ENCODE data around the gene SETDB1. TPM values are rescaled to one million over a fixed set of nuclear protein-coding genes. Genes with fewer than 3 reads are reported as not detected.

The SETDB1 gene
- total RNA-seq, result 19.8 and 34.5 TPM in 2 replicates

GRCh38 chr1:150926097-150926741 is at the start of gene SETDB1:
Gene SETDB1 (plus strand): TSS chr1:150926363. CDS start chr1:150927715, 1,352 bp downstream.

DNA sequence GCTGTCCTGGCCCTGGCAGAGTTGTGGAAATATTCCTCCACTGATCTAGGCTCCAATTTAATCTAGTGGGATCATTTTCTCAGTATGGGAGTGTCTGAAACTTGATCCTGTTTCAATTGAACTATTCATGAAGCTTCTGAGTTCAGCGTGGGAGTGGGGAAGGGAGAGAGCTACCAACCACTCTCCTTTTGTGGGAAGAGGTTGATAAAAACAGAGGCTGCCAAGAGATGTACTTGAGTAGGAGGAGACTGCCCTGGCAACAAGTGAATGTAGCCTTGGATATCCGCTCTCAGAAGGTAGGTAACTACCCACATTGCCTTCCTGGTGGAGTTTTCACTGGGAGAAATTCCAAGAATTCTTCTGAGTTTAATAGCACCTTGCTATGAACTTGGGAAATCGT is 39.1 kb upstream of the SETDB1 start, which contains the start of gene CTXND2:
Gene CTXND2 (plus strand): TSS at position 119 of the 400 bp plus-strand sequence. CDS start 25,179 bp downstream, outside the sequence.

GRCh38 chr1:150974580-150975478 is 48.7 kb downstream of the SETDB1 start, which contains the start of gene CERS2:
Gene CERS2 (minus strand): TSS chr1:150974835. CDS start chr1:150969090, 5,745 bp downstream.

DNA sequence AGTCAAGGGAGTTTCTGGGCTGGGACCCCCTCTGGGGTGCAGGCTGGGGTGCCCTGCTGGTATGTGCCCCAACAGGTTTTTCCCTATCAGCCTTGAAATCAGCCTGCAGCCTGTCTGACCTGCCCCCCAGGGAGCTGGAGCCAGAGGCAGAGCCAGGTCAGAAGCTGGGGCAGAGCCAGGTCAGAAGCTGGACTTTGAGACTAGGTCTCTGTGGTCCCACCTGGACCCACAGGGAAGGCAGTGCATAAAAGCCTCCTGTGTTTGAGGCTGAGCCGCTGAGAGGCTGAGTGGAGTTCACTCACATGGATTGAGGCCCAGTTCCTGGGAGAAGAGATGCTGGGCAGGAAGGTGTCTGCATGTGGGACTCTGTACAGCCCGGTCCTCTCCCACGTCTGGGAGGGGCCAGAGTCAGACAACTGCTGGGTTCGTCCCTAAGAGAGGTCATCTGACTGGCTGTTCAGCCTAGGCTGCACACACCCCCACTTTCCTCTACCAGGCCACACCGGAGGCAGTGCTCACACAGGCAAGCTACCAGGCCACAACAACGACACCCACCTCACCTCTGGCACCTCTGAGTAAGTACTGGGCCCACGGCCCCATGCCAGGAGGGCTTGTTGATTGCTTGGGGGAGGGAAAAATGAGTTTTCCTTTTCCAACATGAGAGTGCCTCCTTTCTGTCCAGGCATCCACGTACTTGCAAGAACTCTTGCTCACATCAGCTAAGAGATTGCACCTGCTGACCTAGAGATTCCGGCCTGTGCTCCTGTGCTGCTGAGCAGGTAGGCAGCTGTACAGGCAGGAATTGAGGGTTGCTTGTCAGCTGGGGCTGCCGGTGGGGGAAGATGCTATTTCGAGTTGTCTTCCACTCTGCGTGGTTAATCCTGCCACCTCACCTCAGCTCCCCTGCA is 55.9 kb downstream of the SETDB1 start, which contains the start of gene ANXA9:
Gene ANXA9 (plus strand): TSS at position 488 of the 908 bp plus-strand sequence. CDS start 814 bp downstream, outside the sequence.

GRCh38 chr1:151006327-151007052 is 80.3 kb downstream of the SETDB1 start, which contains the start of gene MINDY1:
Gene MINDY1 (minus strand): TSS chr1:151006902. CDS start chr1:151002617, 4,285 bp downstream.

GRCh38 chr1:151008244-151009205 is 82.4 kb downstream of the SETDB1 start, which contains the start of gene PRUNE1:
Gene PRUNE1 (plus strand): TSS chr1:151008449. CDS start chr1:151008633, 184 bp downstream.

Other genes with a start within 250 kb of the SETDB1 start
- gene GOLPH3L, start 229.2 kb upstream of the SETDB1 start, total RNA-seq, result 11.6 and 11.7 TPM in 2 replicates
- 1.1 and 1.2 TPM in 2 replicates for gene HORMAD1, start 205.5 kb upstream of the SETDB1 start, total RNA-seq
- gene CTSS, start 160.6 kb upstream of the SETDB1 start, total RNA-seq, result 1.7 and 19.0 TPM in 2 replicates
- gene CTSK, start 118.1 kb upstream of the SETDB1 start, total RNA-seq, result 1.3 and 1.7 TPM in 2 replicates
- 14.7 and 16.9 TPM in 2 replicates for gene ARNT, start 49.8 kb upstream of the SETDB1 start, total RNA-seq
- gene CTXND2, start 39.2 kb upstream of the SETDB1 start, total RNA-seq, result under 0.01 TPM in 1 of 2 replicates, not detected in the other
- gene CERS2, start 48.5 kb downstream of the SETDB1 start, total RNA-seq, result 91.1 and 114 TPM in 2 replicates
- not detected in 2 replicates for gene ANXA9, start 55.9 kb downstream of the SETDB1 start, total RNA-seq
- gene MINDY1, start 80.5 kb downstream of the SETDB1 start, total RNA-seq, result 9.6 and 11.6 TPM in 2 replicates
- 7.5 and 10.4 TPM in 2 replicates for gene PRUNE1, start 82.1 kb downstream of the SETDB1 start, total RNA-seq
- gene BNIPL, start 110.2 kb downstream of the SETDB1 start, total RNA-seq, result 2.4 and 5.5 TPM in 2 replicates
- gene C1orf56, start 121.4 kb downstream of the SETDB1 start, total RNA-seq, result 0.72 and 1.5 TPM in 2 replicates
- gene CDC42SE1, start 133.3 kb downstream of the SETDB1 start, total RNA-seq, result 85.7 and 95.4 TPM in 2 replicates
- gene MLLT11, start 134.0 kb downstream of the SETDB1 start, total RNA-seq, result 1.9 and 4.6 TPM in 2 replicates
- gene GABPB2, start 144.4 kb downstream of the SETDB1 start, total RNA-seq, result 10.7 and 11.8 TPM in 2 replicates
- 0.21 and 0.48 TPM in 2 replicates for gene SEMA6C, start 220.3 kb downstream of the SETDB1 start, total RNA-seq
- gene TNFAIP8L2, start 230.3 kb downstream of the SETDB1 start, total RNA-seq, result not detected in 2 replicates
- gene LYSMD1, start 239.5 kb downstream of the SETDB1 start, total RNA-seq, result 4.8 and 7.9 TPM in 2 replicates
- gene SCNM1, start 239.8 kb downstream of the SETDB1 start, total RNA-seq, result 20.2 and 26.4 TPM in 2 replicates
- gene TMOD4, start 249.6 kb downstream of the SETDB1 start, total RNA-seq, result not detected in 2 replicates